ENCODE measurements around the gene ANXA1.

ANXA1 gene

GRCh38 chr9:73216100-73216499 lies 64.4 kb downstream of the ANXA1 start:
- no peak for DNase-seq

Data from NCI-H226 (cell line).